Stomach (tissue), 4 donors: ENCODE measurements around the gene MYOM1.

Experiments
- POLR2AphosphoS5 ChIP-seq, 3 donors: sonication (generic); formaldehyde crosslinking; IDR thresholded peaks; one replicate each; pipeline ENCODE4 v1.6.1; 2016; ENCODE audit warnings: antibody characterized with exemption in 3 of 3
- TF ChIP-seq, protein P1 (sequence below), 7 experiments: fragments of 450-650 bp in 4 of 7; fragments of 200-600 bp in 3 of 7; sonication (generic) in 3 of 7; IDR thresholded peaks; one replicate each; pipeline ENCODE4 v1.5.1; 2016 to 2019; ENCODE audit warnings: antibody characterized with exemption in 7 of 7, control low read depth in 2 of 7, mild to moderate bottlenecking in 1 of 7

DNA sequence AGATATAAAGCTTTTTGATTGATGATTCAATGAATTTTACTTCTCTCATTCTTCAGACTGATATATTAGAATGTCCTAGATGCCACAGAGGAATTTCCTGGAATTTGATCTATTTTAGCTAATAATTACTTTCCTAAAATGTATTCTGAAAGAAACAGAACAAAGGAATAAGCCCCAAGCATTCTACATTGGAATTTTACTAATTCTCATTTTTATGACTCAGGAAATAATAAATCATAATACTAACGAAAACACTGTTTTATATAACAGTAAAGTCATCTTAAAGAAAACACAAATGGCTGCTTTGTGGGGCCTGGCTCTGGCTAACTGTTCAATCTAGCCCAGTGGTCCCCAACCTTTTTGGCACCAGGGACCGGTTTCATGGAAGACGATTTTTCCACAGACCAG lies 138.2 kb downstream of the MYOM1 start:
- no peak for TF ChIP-seq POLR2AphosphoS5 (IDR thresholded peaks at IDR 0.05)
- TF ChIP-seq, protein P1, sequence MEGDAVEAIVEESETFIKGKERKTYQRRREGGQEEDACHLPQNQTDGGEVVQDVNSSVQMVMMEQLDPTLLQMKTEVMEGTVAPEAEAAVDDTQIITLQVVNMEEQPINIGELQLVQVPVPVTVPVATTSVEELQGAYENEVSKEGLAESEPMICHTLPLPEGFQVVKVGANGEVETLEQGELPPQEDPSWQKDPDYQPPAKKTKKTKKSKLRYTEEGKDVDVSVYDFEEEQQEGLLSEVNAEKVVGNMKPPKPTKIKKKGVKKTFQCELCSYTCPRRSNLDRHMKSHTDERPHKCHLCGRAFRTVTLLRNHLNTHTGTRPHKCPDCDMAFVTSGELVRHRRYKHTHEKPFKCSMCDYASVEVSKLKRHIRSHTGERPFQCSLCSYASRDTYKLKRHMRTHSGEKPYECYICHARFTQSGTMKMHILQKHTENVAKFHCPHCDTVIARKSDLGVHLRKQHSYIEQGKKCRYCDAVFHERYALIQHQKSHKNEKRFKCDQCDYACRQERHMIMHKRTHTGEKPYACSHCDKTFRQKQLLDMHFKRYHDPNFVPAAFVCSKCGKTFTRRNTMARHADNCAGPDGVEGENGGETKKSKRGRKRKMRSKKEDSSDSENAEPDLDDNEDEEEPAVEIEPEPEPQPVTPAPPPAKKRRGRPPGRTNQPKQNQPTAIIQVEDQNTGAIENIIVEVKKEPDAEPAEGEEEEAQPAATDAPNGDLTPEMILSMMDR (IDR thresholded peaks at IDR 0.05): no peak
